K562 (cell line): ENCODE measurements around the gene BRAF. TPM values are rescaled to one million over a fixed set of nuclear protein-coding genes. Genes with fewer than 3 reads are reported as not detected.

Source experiments
- FOXA3 ChIP-seq, 2 experiments: fragments of 450-650 bp in 1 of 2; sonication (generic) in 1 of 2; formaldehyde crosslinking; IDR thresholded peaks in 1 of 2; conservative IDR thresholded peaks in 1 of 2; 2 replicates each; pipeline versions ENCODE4 v1.4.0 to v1.8.0; 2020 to 2022; ENCODE audit warnings: mild to moderate bottlenecking in 2 of 2, missing genetic modification reagents in 1 of 2
- FOXK2 ChIP-seq, 2 experiments: fragments of 450-650 bp; IDR thresholded peaks in 1 of 2; conservative IDR thresholded peaks in 1 of 2; 2 replicates each; pipeline ENCODE4 v1.6.1; 2016; ENCODE audit warnings: low read depth in 2 of 2, mild to moderate bottlenecking in 1 of 2
- HDGF ChIP-seq: fragments of 450-650 bp; IDR thresholded peaks from 2 replicates; pipeline ENCODE4 v1.6.1; 2016
- NCOA4 ChIP-seq: fragments of 450-650 bp; IDR thresholded peaks from 2 replicates; pipeline ENCODE4 v1.6.1; 2018; ENCODE audit warnings: mild to moderate bottlenecking; ENCODE audit not compliant: partially characterized antibody
- NFRKB ChIP-seq: fragments of 450-650 bp; IDR thresholded peaks from 2 replicates; pipeline ENCODE4 v1.6.1; 2016; ENCODE audit warnings: low read depth
- NUFIP1 ChIP-seq: fragments of 450-650 bp; IDR thresholded peaks from 2 replicates; pipeline ENCODE4 v1.6.1; 2018; ENCODE audit not compliant: partially characterized antibody
- PHF20 ChIP-seq: fragments of 450-650 bp; IDR thresholded peaks from 2 replicates; pipeline ENCODE4 v1.6.1; 2018; ENCODE audit not compliant: partially characterized antibody
- RAD51 ChIP-seq: fragments of 450-650 bp; IDR thresholded peaks from 2 replicates; pipeline ENCODE4 v1.7.1; 2016; ENCODE audit warnings: low read depth, mild to moderate bottlenecking, borderline replicate concordance
- SMARCA5 ChIP-seq: fragments of 450-650 bp; IDR thresholded peaks from 2 replicates; pipeline ENCODE4 v1.6.1; 2016
- SMARCE1 ChIP-seq: fragments of 450-650 bp; IDR thresholded peaks from 2 replicates; pipeline ENCODE4 v1.7.1; 2016; ENCODE audit warnings: mild to moderate bottlenecking
- SP1 ChIP-seq: sonication (generic); formaldehyde crosslinking; IDR thresholded peaks from 2 replicates; pipeline ENCODE4 v1.8.1; 2022; ENCODE audit warnings: mild to moderate bottlenecking, missing genetic modification reagents
- SRF ChIP-seq, 2 experiments: fragments of 250-450, 450-650 bp in 1 of 2; sonication (Bioruptor Pico) in 1 of 2; sonication (generic) in 1 of 2; formaldehyde crosslinking; IDR thresholded peaks; 2 replicates each; pipeline versions ENCODE4 v1.5.0 to v1.5.1; 2020 to 2022; ENCODE audit warnings: mild to moderate bottlenecking in 1 of 2, missing genetic modification reagents in 1 of 2
- TAF1 ChIP-seq: IDR thresholded peaks from 2 replicates; pipeline ENCODE4 v1.6.1; 2011; ENCODE audit warnings: mild to moderate bottlenecking, low read length, moderate library complexity; ENCODE audit not compliant: insufficient read depth, control insufficient read depth, severe bottlenecking; ENCODE audit errors: extremely low read depth
- ZNF146 ChIP-seq: IDR thresholded peaks from one replicate; pipeline ENCODE4 v1.6.1; 2018; ENCODE audit warnings: missing compliant biosample characterization; ENCODE audit not compliant: unreplicated experiment
- ZNF224 ChIP-seq: sonication (generic); formaldehyde crosslinking; IDR thresholded peaks from 2 replicates; pipeline ENCODE4 v1.8.0; 2022; ENCODE audit warnings: mild to moderate bottlenecking, missing genetic modification reagents
- polyA plus RNA-seq, 8 experiments: library from polyadenylated mRNA; depleted of rRNA in 4 of 8; stranded (reverse) in 5 of 8; unstranded in 3 of 8; fragments of >200 nt; fragmentation: Nextera tagmentation in 2 of 8; fragmentation: Illumina TruSeq in 1 of 8; extraction: Ambion mirVana in 2 of 8; extraction: Trizol in 1 of 8; gene quantifications; 2 replicates each; pipeline versions ENCODE4 v1.2.1 to v1.2.3, GENCODE V29; 2011 to 2014; ENCODE audit warnings: inconsistent platforms in 1 of 8, missing spikeins in 1 of 8
- total RNA-seq, 7 experiments: library from RNA; depleted of rRNA in 6 of 7; stranded (reverse); fragments of >200 nt in 6 of 7; fragmentation: Illumina TruSeq in 2 of 7; extraction: Trizol in 2 of 7; gene quantifications; 2 replicates each; pipeline versions ENCODE4 v1.2.1 to v1.2.3, GENCODE V29; 2011 to 2021; ENCODE audit warnings: low replicate concordance in 1 of 7
- TF ChIP-seq, protein P1 (sequence below): fragments of 250-450 bp; sonication (Bioruptor Pico); IDR thresholded peaks from 2 replicates; pipeline ENCODE4 v1.9.0; 2021; ENCODE audit warnings: mild to moderate bottlenecking, inconsistent platforms
- TF ChIP-seq, protein P2 (sequence below): IDR thresholded peaks from 2 replicates; pipeline ENCODE4 v1.6.1; 2011; ENCODE audit not compliant: insufficient read length; ENCODE audit errors: extremely low read depth
- TF ChIP-seq, protein P3 (sequence below): IDR thresholded peaks from 2 replicates; pipeline ENCODE4 v1.6.1; 2016; ENCODE audit warnings: missing genetic modification characterization, missing compliant biosample characterization
- TF ChIP-seq, protein P4 (sequence below): fragments of 250-450 bp; sonication (Bioruptor Pico); IDR thresholded peaks from 2 replicates; pipeline ENCODE4 v1.5.0; 2022; ENCODE audit warnings: mild to moderate bottlenecking

BRAF gene
- total and polyA plus RNA-seq, 9 of the 15 experiments (the other 6 are each of a cell fraction or from before 2014, with no cell fraction given) = 3.6 to 38.3 (median 21.9) TPM

DNA sequence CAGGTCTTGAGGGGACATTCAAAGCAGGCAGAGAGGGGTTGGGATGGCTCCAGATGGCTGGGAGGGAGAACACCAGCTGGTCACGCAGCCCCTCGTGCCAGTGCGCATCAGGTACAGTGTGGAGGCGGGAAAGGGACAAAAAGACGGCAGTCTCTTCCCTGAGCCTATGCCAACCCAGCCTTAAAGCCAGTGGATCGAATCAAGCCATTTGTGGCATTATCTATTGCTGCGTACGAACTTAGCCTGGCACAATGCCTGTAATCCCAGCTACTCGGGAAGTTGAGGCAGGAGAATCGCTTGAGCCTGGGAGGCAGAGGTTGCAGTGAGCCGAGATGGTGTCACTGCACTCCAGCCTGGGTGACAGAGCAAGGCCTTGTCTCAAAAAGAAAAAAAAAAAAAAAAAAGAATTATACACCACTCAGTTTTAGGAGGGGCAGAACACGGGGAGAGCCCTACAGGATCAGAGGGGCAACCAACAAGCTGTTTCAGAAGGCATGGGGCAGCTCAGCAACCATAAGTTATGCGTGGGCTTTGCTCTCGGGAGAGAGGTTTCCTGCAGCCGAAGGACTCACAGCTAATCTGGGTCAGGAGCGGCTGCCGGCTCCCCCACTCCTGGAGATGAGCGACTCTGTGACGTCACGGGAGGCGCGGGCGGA lies 228.6 kb downstream of the BRAF start (continued):
- TF ChIP-seq, protein P1, sequence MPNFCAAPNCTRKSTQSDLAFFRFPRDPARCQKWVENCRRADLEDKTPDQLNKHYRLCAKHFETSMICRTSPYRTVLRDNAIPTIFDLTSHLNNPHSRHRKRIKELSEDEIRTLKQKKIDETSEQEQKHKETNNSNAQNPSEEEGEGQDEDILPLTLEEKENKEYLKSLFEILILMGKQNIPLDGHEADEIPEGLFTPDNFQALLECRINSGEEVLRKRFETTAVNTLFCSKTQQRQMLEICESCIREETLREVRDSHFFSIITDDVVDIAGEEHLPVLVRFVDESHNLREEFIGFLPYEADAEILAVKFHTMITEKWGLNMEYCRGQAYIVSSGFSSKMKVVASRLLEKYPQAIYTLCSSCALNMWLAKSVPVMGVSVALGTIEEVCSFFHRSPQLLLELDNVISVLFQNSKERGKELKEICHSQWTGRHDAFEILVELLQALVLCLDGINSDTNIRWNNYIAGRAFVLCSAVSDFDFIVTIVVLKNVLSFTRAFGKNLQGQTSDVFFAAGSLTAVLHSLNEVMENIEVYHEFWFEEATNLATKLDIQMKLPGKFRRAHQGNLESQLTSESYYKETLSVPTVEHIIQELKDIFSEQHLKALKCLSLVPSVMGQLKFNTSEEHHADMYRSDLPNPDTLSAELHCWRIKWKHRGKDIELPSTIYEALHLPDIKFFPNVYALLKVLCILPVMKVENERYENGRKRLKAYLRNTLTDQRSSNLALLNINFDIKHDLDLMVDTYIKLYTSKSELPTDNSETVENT (CRISPR knock-in tag) = 0 out of 2 replicates have a peak, but pooled peaks have one; percentile 10
- peak in 1 of 2 experiments; percentile 79; a peak in 1 of 4 replicates for TF ChIP-seq FOXA3 (CRISPR knock-in tag; conservative IDR thresholded peaks at IDR 0.05 in 1 of 2, IDR thresholded peaks at IDR 0.05 in 1 of 2)
- 0 out of 2 replicates have a peak, but pooled peaks have one; percentile 42 for TF ChIP-seq NFRKB
- peak; percentile 84 for TF ChIP-seq SMARCE1
- peak; percentile 93; the same call in 1 of the 2 replicates for TF ChIP-seq HDGF
- peak; percentile 89 for TF ChIP-seq TAF1
- TF ChIP-seq FOXK2 (conservative IDR thresholded peaks at IDR 0.05 in 1 of 2, IDR thresholded peaks at IDR 0.05 in 1 of 2; ENCODE audit: low read depth in 2 of 2) = peak in 1 of 2 experiments; percentile 87; a peak in 2 of 4 replicates
- 0 out of 4 replicates have a peak, but pooled peaks of 1 of the 2 experiments have one; percentile 28 for TF ChIP-seq SRF (CRISPR knock-in tag; IDR thresholded peaks at IDR 0.05)
- no peak for TF ChIP-seq ZNF224
- TF ChIP-seq, protein P2, sequence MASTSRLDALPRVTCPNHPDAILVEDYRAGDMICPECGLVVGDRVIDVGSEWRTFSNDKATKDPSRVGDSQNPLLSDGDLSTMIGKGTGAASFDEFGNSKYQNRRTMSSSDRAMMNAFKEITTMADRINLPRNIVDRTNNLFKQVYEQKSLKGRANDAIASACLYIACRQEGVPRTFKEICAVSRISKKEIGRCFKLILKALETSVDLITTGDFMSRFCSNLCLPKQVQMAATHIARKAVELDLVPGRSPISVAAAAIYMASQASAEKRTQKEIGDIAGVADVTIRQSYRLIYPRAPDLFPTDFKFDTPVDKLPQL = peak; percentile 35
- peak; percentile 83 for TF ChIP-seq PHF20
- TF ChIP-seq, protein P3, sequence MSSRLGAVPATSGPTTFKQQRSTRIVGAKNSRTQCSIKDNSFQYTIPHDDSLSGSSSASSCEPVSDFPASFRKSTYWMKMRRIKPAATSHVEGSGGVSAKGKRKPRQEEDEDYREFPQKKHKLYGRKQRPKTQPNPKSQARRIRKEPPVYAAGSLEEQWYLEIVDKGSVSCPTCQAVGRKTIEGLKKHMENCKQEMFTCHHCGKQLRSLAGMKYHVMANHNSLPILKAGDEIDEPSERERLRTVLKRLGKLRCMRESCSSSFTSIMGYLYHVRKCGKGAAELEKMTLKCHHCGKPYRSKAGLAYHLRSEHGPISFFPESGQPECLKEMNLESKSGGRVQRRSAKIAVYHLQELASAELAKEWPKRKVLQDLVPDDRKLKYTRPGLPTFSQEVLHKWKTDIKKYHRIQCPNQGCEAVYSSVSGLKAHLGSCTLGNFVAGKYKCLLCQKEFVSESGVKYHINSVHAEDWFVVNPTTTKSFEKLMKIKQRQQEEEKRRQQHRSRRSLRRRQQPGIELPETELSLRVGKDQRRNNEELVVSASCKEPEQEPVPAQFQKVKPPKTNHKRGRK (tag) = 0 out of 2 replicates have a peak, but pooled peaks have one; percentile 30
- TF ChIP-seq, protein P4, sequence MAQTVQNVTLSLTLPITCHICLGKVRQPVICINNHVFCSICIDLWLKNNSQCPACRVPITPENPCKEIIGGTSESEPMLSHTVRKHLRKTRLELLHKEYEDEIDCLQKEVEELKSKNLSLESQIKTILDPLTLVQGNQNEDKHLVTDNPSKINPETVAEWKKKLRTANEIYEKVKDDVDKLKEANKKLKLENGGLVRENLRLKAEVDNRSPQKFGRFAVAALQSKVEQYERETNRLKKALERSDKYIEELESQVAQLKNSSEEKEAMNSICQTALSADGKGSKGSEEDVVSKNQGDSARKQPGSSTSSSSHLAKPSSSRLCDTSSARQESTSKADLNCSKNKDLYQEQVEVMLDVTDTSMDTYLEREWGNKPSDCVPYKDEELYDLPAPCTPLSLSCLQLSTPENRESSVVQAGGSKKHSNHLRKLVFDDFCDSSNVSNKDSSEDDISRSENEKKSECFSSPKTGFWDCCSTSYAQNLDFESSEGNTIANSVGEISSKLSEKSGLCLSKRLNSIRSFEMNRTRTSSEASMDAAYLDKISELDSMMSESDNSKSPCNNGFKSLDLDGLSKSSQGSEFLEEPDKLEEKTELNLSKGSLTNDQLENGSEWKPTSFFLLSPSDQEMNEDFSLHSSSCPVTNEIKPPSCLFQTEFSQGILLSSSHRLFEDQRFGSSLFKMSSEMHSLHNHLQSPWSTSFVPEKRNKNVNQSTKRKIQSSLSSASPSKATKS (CRISPR knock-in tag) = 0 out of 2 replicates have a peak, but pooled peaks have one; percentile 26
- no peak for TF ChIP-seq NCOA4
- no peak for TF ChIP-seq SP1
- TF ChIP-seq SMARCA5 = peak; percentile 71; the same call in 1 of the 2 replicates
- no peak for TF ChIP-seq ZNF146 (CRISPR knock-in tag)
- TF ChIP-seq RAD51 = peak; percentile 8; the same call in 1 of the 2 replicates
- TF ChIP-seq NUFIP1 = no peak
